PC-9 (cell line): ENCODE data around the gene SLC13A2. TPM values are rescaled to one million over a fixed set of nuclear protein-coding genes. Genes with fewer than 3 reads are reported as not detected.
A peak's percentile ranks its signal among the peaks of the same experiment; 100 is the strongest.

Experiments
- BruUV-seq: library from RNA; stranded (reverse); fragments of 400-500 nt; replicated peaks from 2 replicates; lab custom pipeline; 2021; lab: Mats Ljungman, UMichigan
- CTCF ChIA-PET: fragments of 300-600 bp; sonication (Branson Sonifier 250); formaldehyde crosslinking; loops from one replicate; lab custom pipeline; 2022; ENCODE audit warnings: antibody characterized with exemption; lab: Charles Lee
- POLR2A ChIA-PET: fragments of 300-600 bp; sonication (Branson Sonifier 250); formaldehyde crosslinking; loops from one replicate; lab custom pipeline; 2022; ENCODE audit warnings: antibody characterized with exemption; ENCODE audit not compliant: unreplicated experiment; lab: Charles Lee
- DNase-seq, 2 experiments: peaks; one replicate each; pipeline versions ENCODE4 v3.0.0 to v3.0.0-alpha.2; 2015 to 2022; ENCODE audit warnings: mixed read lengths in 1 of 2
- H2AFZ ChIP-seq: fragments of 200-600 bp; sonication (generic); 2 replicates; pipeline ENCODE4 v1.8.1; 2017; ENCODE audit warnings: antibody characterized with exemption
- H3F3A ChIP-seq: fragments of 200-600 bp; sonication (generic); 2 replicates; pipeline ENCODE4 v1.8.1; 2017; ENCODE audit warnings: antibody characterized with exemption, mild to moderate bottlenecking, low read depth; ENCODE audit not compliant: insufficient read depth
- H3K27ac ChIP-seq: fragments of 200-600 bp; sonication (generic); 2 replicates; pipeline ENCODE4 v1.6.1; 2016; ENCODE audit warnings: mixed run types
- H3K27me3 ChIP-seq: fragments of 200-600 bp; sonication (generic); 2 replicates; pipeline ENCODE4 v1.6.1; 2016; ENCODE audit warnings: low read depth, mixed run types; ENCODE audit not compliant: insufficient read depth
- H3K36me3 ChIP-seq: fragments of 200-600 bp; sonication (generic); 2 replicates; pipeline ENCODE4 v1.6.1; 2016; ENCODE audit warnings: low read depth, mixed run types
- H3K4me1 ChIP-seq: fragments of 200-600 bp; sonication (generic); replicated peaks from 2 replicates; pipeline ENCODE4 v1.6.1; 2016; ENCODE audit warnings: mixed run types; ENCODE audit not compliant: insufficient read depth
- H3K4me2 ChIP-seq: fragments of 200-600 bp; sonication (generic); 2 replicates; pipeline ENCODE4 v1.6.1; 2017; ENCODE audit warnings: mixed run types
- H3K4me3 ChIP-seq: fragments of 200-600 bp; sonication (generic); 2 replicates; pipeline ENCODE4 v1.6.1; 2016; ENCODE audit warnings: mixed run types
- H3K79me2 ChIP-seq: fragments of 200-600 bp; sonication (generic); 2 replicates; pipeline ENCODE4 v1.6.1; 2017; ENCODE audit warnings: low read depth, mixed run types
- H3K9me2 ChIP-seq: fragments of 200-600 bp; sonication (generic); 2 replicates; pipeline ENCODE4 v1.8.1; 2017; ENCODE audit warnings: mild to moderate bottlenecking; ENCODE audit not compliant: insufficient read depth
- H3K9me3 ChIP-seq: fragments of 200-600 bp; sonication (generic); 2 replicates; pipeline ENCODE4 v1.8.1; 2016; ENCODE audit warnings: low read depth; ENCODE audit not compliant: insufficient read depth
- H4K20me1 ChIP-seq: fragments of 200-600 bp; sonication (generic); 2 replicates; pipeline ENCODE4 v1.8.1; 2017; ENCODE audit not compliant: insufficient read depth
- CTCF ChIP-seq: fragments of 200-600 bp; sonication (generic); conservative IDR thresholded peaks from 2 replicates; pipeline ENCODE4 v1.6.1; 2017; ENCODE audit warnings: mixed run types, antibody characterized with exemption, mild to moderate bottlenecking, moderate library complexity
- EZH2 ChIP-seq: fragments of 200-600 bp; sonication (generic); IDR thresholded peaks from 2 replicates; pipeline ENCODE4 v1.8.0; 2017; ENCODE audit warnings: antibody characterized with exemption, low read depth
- intact Hi-C: fragments of 100-400 bp; cut with micrococcal nuclease; formaldehyde crosslinking; loops from one replicate; pipeline ENCODE4 v1.10.0; 2022; ENCODE audit not compliant: unreplicated experiment
- total RNA-seq: library from RNA; stranded (reverse); gene quantifications from 2 replicates; pipeline ENCODE4 v1.2.3, GENCODE V29; 2021

The SLC13A2 gene
- total RNA-seq, 1 experiment from 2014 or later = not detected

DNA sequence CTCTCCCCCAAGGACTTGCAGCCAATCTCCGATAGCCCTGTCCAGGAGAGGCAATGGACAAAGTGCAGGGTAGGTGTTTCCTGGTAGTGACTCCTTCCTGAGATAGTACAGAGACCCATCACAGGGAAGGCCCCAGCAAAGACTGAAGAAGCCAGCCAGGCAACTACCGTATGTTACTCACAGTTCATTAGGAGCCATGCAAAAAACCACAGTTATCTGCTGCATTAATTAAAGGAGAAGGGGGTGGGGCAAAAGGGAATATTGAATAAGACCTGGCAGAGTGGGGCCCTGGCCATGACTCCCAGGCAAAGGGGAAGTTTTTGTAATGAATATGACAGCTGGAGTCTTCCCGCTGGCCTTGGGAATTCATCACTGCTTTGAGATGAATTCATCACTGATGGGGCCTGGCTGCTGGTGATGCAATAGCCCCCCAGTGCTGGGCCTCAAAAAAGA is 2.5 kb upstream of the SLC13A2 start:
- CTCF ChIA-PET = no interaction called here

GRCh38 chr17:28471531-28472342 is 1.7 kb upstream of the SLC13A2 start:
- Histone ChIP-seq H3K36me3 (no peaks in the 10 kb centered on the region), H2AFZ (no peak overlapping the region), H4K20me1 (no peaks in the 10 kb centered on the region; the same call in 1 of the 2 replicates), H3K9me2 (no peaks in the 10 kb centered on the region), H3F3A (peaks cover 10% of the 10 kb centered on the region; the same call in 1 of the 2 replicates), H3K9me3 (no peaks in the 10 kb centered on the region; the same call in 1 of the 2 replicates), H3K4me2 (no peak overlapping the region), H3K4me3 (no peak overlapping the region), H3K27ac (no peak overlapping the region), H3K4me1 (peaks cover 20% of the 10 kb centered on the region), H3K79me2 (no peaks in the 10 kb centered on the region), H3K27me3 (no peaks in the 10 kb centered on the region)
- ChIA-PET POLR2A (interaction anchor here (0.6 kb wide), 1 partner anchor 34 kb away, joined by 3 read pairs; the partner anchor contains the start of gene FOXN1), CTCF (no interaction called here)
- intact Hi-C loops = no loop called here
- BruUV-seq = no TSS peak
- TF ChIP-seq EZH2 (no peak), CTCF (no peak)
- peak; percentile 52 to 77 for DNase-seq

More for the DNA sequence above, 2.5 kb upstream of the SLC13A2 start:
- H3K36me3 ChIP-seq = no peaks in the 10 kb centered on the region
- H3K9me3 ChIP-seq = no peaks in the 10 kb centered on the region; the same call in 1 of the 2 replicates
- H3K4me1 ChIP-seq = peaks cover 18% of the 10 kb centered on the region
- intact Hi-C loops = no loop called here
- H3K9me2 ChIP-seq = no peaks in the 10 kb centered on the region
- H4K20me1 ChIP-seq = no peaks in the 10 kb centered on the region; the same call in 1 of the 2 replicates
- no peak overlapping the region for H3K27ac ChIP-seq
- DNase-seq = no peak
- no peak overlapping the region for H3K4me3 ChIP-seq
- no peak for TF ChIP-seq CTCF
- no peak for TF ChIP-seq EZH2
- POLR2A ChIA-PET = no interaction called here
- BruUV-seq = no TSS peak
- no peak overlapping the region for H3K4me2 ChIP-seq
- H3K79me2 ChIP-seq = no peaks in the 10 kb centered on the region
- no peak overlapping the region for H2AFZ ChIP-seq
- H3K27me3 ChIP-seq = no peaks in the 10 kb centered on the region
- peaks cover 10% of the 10 kb centered on the region; the same call in 1 of the 2 replicates for H3F3A ChIP-seq

- no peak overlapping the region for H3K4me2 ChIP-seq
- CTCF ChIA-PET = no interaction called here
- no TSS peak for BruUV-seq
- POLR2A ChIA-PET = no interaction called here
- no peaks in the 10 kb centered on the region for H3K9me2 ChIP-seq
- no peak overlapping the region for H3K4me3 ChIP-seq
- TF ChIP-seq CTCF (no peak), EZH2 (no peak)
- peaks cover 20% of the 10 kb centered on the region for H3K4me1 ChIP-seq
- H3K36me3 ChIP-seq = no peaks in the 10 kb centered on the region
- H3K27ac ChIP-seq = no peak overlapping the region
- H4K20me1 ChIP-seq = no peaks in the 10 kb centered on the region; the same call in 1 of the 2 replicates
- no peak for DNase-seq
- H3F3A ChIP-seq = peaks cover 10% of the 10 kb centered on the region; the same call in 1 of the 2 replicates
- no peaks in the 10 kb centered on the region for H3K27me3 ChIP-seq
- intact Hi-C loops = no loop called here
- no peak overlapping the region for H2AFZ ChIP-seq
- no peaks in the 10 kb centered on the region; the same call in 1 of the 2 replicates for H3K9me3 ChIP-seq
- no peaks in the 10 kb centered on the region for H3K79me2 ChIP-seq
Measured at GRCh38 chr17:28472871-28473497, 460 bp upstream of the SLC13A2 start.
